GM19467 (cell line): ENCODE measurements around the gene PERCC1.
"Not testable (repeated sequence)": the region's sequence is repeated elsewhere in the genome, so short reads cannot be mapped to it uniquely, and the experiment has no call there.

Experiments used
- ATAC-seq: cut with Tn5 transposase; IDR thresholded peaks from one replicate; pipeline ENCODE4 v1.9.1; 2021; ENCODE audit warnings: mild to moderate bottlenecking, moderate library complexity; ENCODE audit not compliant: unreplicated experiment

Gene PERCC1

GRCh38 chr16:1433263-1433560 lies 2.3 kb downstream of the PERCC1 start:
- ATAC-seq = no peak

- ATAC-seq = no peak
Measured at GRCh38 chr16:1433756-1434155, 2.9 kb downstream of the PERCC1 start.

- no peak for ATAC-seq
Measured at GRCh38 chr16:1434644-1435592, 4.0 kb downstream of the PERCC1 start.

- ATAC-seq = no peak
Measured at GRCh38 chr16:1435921-1436697, 5.2 kb downstream of the PERCC1 start.

- no peak for ATAC-seq
Measured at GRCh38 chr16:1436731-1437355, 6.0 kb downstream of the PERCC1 start.

- no peak for ATAC-seq
Measured at GRCh38 chr16:1437606-1438005, 6.7 kb downstream of the PERCC1 start.

GRCh38 chr16:1438229-1439057 lies 7.6 kb downstream of the PERCC1 start:
- ATAC-seq = no peak

GRCh38 chr16:1439058-1439698 lies 8.3 kb downstream of the PERCC1 start:
- ATAC-seq = no peak

- ATAC-seq = not testable (repeated sequence)
Measured at GRCh38 chr16:1439699-1440074, 8.8 kb downstream of the PERCC1 start.

GRCh38 chr16:1441391-1441829 lies 10.5 kb downstream of the PERCC1 start:
- ATAC-seq = no peak

GRCh38 chr16:1442697-1443096 lies 11.8 kb downstream of the PERCC1 start:
- no peak for ATAC-seq

GRCh38 chr16:1443403-1443973 lies 12.6 kb downstream of the PERCC1 start:
- no peak for ATAC-seq

- ATAC-seq = no peak
Measured at GRCh38 chr16:1443980-1444729, 13.3 kb downstream of the PERCC1 start, which contains the start of gene CCDC154. TSS of gene CCDC154 (minus strand) at chr16:1444556. CDS start at chr16:1444322, 234 bp downstream.

GRCh38 chr16:1444730-1445517 lies 14.0 kb downstream of the PERCC1 start:
- no peak for ATAC-seq

GRCh38 chr16:1445518-1446203 lies 14.8 kb downstream of the PERCC1 start:
- no peak for ATAC-seq

- ATAC-seq = no peak
Measured at GRCh38 chr16:1446296-1447080, 15.6 kb downstream of the PERCC1 start.

GRCh38 chr16:1447965-1448364 lies 17.1 kb downstream of the PERCC1 start:
- no peak for ATAC-seq
